WI38 (cell line): Measurements from ENCODE around the gene ANP32A.

Experiments
- H3K4me3 ChIP-seq: 2 replicates; pipeline ENCODE4 v1.5.1; 2011; ENCODE audit warnings: low read depth, mild to moderate bottlenecking, control low read depth, low read length
- CTCF ChIP-seq: IDR thresholded peaks from 2 replicates; pipeline ENCODE4 v1.5.1; 2012; ENCODE audit warnings: low read depth, mild to moderate bottlenecking, control low read depth, low read length

The ANP32A gene

DNA sequence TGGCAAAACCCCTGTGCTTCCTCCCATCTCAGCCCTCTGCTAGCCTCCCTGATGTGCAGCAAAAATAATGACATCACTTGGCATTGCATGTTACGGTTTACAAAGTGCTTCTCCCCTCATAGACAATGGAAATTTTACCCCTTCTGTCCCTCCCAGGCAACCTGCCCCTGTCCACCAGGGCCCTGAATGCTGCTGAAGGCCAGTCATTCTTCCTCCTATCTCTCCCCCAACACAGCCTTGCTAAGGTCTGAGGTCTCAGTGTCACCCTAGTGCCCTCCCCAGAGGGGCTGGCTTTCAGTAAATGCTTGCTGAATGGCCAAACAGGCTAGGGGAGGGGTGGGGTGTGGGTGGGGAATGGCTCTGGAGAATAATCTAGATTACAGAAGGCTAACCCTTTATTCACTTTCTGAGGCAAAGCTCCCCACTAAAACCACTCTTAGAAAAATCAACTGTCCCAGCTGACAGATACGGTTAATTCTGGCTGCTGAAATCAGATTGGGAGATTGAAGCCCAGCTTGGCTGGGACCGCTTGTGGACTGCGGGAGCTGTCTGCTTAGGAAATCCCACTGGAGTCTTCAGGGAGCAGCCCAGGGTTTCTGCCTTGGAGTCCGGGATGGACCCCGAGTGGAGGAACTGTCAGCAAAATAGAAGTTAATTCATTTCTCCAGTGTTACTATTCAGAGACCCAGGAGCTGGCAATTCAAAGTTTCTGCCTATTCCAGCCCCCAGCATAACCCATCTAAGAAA, 22.9 kb downstream of the ANP32A start:
- TF ChIP-seq CTCF = no peak
- no peak overlapping the region for H3K4me3 ChIP-seq

DNA sequence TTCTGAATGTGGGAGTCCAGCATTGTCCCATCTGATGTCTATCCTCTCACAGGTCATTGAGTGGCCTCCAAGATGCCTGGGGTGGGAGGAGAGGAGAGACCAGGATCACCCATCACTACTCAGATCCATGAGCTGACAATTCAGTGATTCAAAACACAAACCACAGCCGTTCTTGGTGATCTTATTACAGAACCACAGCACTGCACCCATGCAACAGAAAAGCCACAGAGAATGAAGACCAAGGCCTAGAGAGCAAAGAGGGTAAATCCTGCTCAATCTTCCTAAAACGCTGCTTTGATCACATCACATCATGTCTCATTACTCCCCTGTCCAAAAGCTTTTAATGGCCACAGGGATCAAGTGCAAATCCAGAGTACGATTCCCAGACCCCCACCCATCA, 23.5 kb downstream of the ANP32A start:
- no peak overlapping the region for H3K4me3 ChIP-seq
- TF ChIP-seq CTCF = no peak

GRCh38 chr15:68796576-68796975, 24.1 kb downstream of the ANP32A start:
- no peak for TF ChIP-seq CTCF
- H3K4me3 ChIP-seq = no peak overlapping the region

DNA sequence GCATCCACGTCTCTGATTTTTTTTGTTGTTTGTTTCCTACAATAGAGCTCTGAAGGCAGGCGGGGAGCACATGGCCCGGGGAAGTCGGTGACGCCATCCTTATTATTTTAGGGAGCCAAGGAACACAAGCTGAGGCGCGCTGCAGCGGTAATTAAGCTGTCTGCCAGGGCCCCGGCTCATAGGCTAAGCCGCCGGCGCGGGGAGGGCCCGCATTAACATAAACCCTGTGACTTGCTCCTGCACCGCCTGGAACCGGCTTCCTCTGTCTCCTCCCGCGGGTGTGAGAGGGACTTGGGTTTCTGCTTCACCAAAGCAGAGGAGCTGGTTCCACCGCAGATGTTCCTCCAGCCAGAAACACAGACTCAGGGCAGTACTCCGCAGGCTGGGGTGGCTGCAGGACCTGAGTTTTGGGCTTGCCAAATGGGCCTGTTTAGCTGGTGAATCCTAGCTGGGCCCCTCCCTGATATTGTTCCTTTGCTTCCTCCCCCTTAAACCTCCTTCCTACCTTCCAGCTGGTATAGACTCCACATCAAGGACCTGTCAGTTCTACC, 25.3 kb downstream of the ANP32A start:
- no peak for TF ChIP-seq CTCF
- no peak overlapping the region for H3K4me3 ChIP-seq

GRCh38 chr15:68794863-68795262, 25.8 kb downstream of the ANP32A start:
- TF ChIP-seq CTCF = no peak
- no peak overlapping the region for H3K4me3 ChIP-seq

GRCh38 chr15:68794307-68794706, 26.4 kb downstream of the ANP32A start:
- H3K4me3 ChIP-seq = no peak overlapping the region
- TF ChIP-seq CTCF = no peak

- H3K4me3 ChIP-seq = no peak overlapping the region
- TF ChIP-seq CTCF = no peak
These were observed 26.9 kb downstream of the ANP32A start for GRCh38 chr15:68793776-68794175.
